K562 (cell line): Measurements from ENCODE around the gene TJP3. TPM values are rescaled to one million over a fixed set of nuclear protein-coding genes. Genes with fewer than 3 reads are reported as not detected.

ENCODE experiments used
- BRCA1 ChIP-seq, 2 experiments: fragments of 450-650 bp in 1 of 2; sonication (generic) in 1 of 2; formaldehyde crosslinking in 1 of 2; IDR thresholded peaks; 2 replicates each; pipeline versions ENCODE4 v1.5.0 to v1.6.1; 2017 to 2020; ENCODE audit warnings: mild to moderate bottlenecking in 1 of 2, missing genetic modification reagents in 1 of 2
- CREB1 ChIP-seq, 2 experiments: sonication (generic) in 1 of 2; formaldehyde crosslinking in 1 of 2; IDR thresholded peaks; 2 replicates each; pipeline versions ENCODE4 v1.6.1 to v1.8.0; 2012 to 2022; ENCODE audit warnings: inconsistent platforms in 1 of 2, mild to moderate bottlenecking in 1 of 2, missing genetic modification reagents in 1 of 2, moderate library complexity in 1 of 2
- DACH1 ChIP-seq: fragments of 450-650 bp; IDR thresholded peaks from 2 replicates; pipeline ENCODE4 v1.6.1; 2018; ENCODE audit not compliant: partially characterized antibody
- EP300 ChIP-seq: IDR thresholded peaks from 2 replicates; pipeline ENCODE4 v1.6.1; 2012; ENCODE audit warnings: low read length, improper control_type of control experiment
- ETV5 ChIP-seq: sonication (generic); formaldehyde crosslinking; IDR thresholded peaks from 2 replicates; pipeline ENCODE4 v1.4.0; 2020; ENCODE audit warnings: low read depth, mild to moderate bottlenecking, missing genetic modification reagents
- ILF3 ChIP-seq: fragments of 450-650 bp; IDR thresholded peaks from 2 replicates; pipeline ENCODE4 v1.6.1; 2018; ENCODE audit warnings: antibody characterized with exemption, mild to moderate bottlenecking, moderate library complexity, borderline replicate concordance
- KDM2B ChIP-seq: fragments of 250-450 bp; sonication (Bioruptor Pico); IDR thresholded peaks from 2 replicates; pipeline ENCODE4 v1.8.0; 2021; ENCODE audit warnings: mild to moderate bottlenecking, moderate library complexity
- KDM5B ChIP-seq: fragments of 200-600 bp; sonication (generic); IDR thresholded peaks from 2 replicates; pipeline ENCODE4 v1.6.1; 2012; ENCODE audit warnings: low read depth, mild to moderate bottlenecking, moderate library complexity, low read length, control low read depth, inconsistent platforms; ENCODE audit not compliant: insufficient replicate concordance
- KLF13 ChIP-seq: fragments of 450-650 bp; IDR thresholded peaks from 2 replicates; pipeline ENCODE4 v1.6.1; 2016; ENCODE audit warnings: missing genetic modification characterization, low read depth, mild to moderate bottlenecking, missing compliant biosample characterization, moderate library complexity, borderline replicate concordance
- NONO ChIP-seq, 2 experiments: fragments of 200-400 bp in 1 of 2; fragments of 450-650 bp in 1 of 2; formaldehyde crosslinking in 1 of 2; IDR thresholded peaks; 2 replicates each; pipeline ENCODE4 v1.6.1; 2017; ENCODE audit warnings: low read depth in 2 of 2, mild to moderate bottlenecking in 2 of 2, moderate library complexity in 2 of 2, low read length in 1 of 2
- POU5F1 ChIP-seq: fragments of 150-350 bp; IDR thresholded peaks from 2 replicates; pipeline ENCODE4 v1.6.1; 2014; ENCODE audit warnings: borderline replicate concordance, low read length, low read depth, mild to moderate bottlenecking; ENCODE audit not compliant: partially characterized antibody
- PYGO2 ChIP-seq: fragments of 450-650 bp; IDR thresholded peaks from 2 replicates; pipeline ENCODE4 v1.6.1; 2016; ENCODE audit warnings: mild to moderate bottlenecking, missing genetic modification characterization, moderate library complexity, missing compliant biosample characterization
- SRSF3 ChIP-seq: fragments of 200-400 bp; formaldehyde crosslinking; IDR thresholded peaks from 2 replicates; pipeline ENCODE4 v1.6.1; 2016; ENCODE audit warnings: mild to moderate bottlenecking, low read length, moderate library complexity; ENCODE audit not compliant: insufficient read depth
- TAF9B ChIP-seq: fragments of 450-650 bp; IDR thresholded peaks from 2 replicates; pipeline ENCODE4 v1.6.1; 2018; ENCODE audit warnings: mild to moderate bottlenecking; ENCODE audit not compliant: partially characterized antibody
- TRIM28 ChIP-seq: fragments of 450-650 bp; IDR thresholded peaks from 2 replicates; pipeline ENCODE4 v1.6.1; 2017
- ZBTB1 ChIP-seq: sonication (generic); formaldehyde crosslinking; IDR thresholded peaks from 2 replicates; pipeline ENCODE4 v1.8.1; 2023; ENCODE audit warnings: missing genetic modification reagents, low read depth, mild to moderate bottlenecking, borderline replicate concordance
- ZNF561 ChIP-seq: fragments of 450-650 bp; formaldehyde crosslinking; conservative IDR thresholded peaks from 2 replicates; pipeline ENCODE4 v1.4.0; 2020; ENCODE audit warnings: mild to moderate bottlenecking, moderate library complexity
- ZNF778 ChIP-seq: fragments of 450-650 bp; formaldehyde crosslinking; IDR thresholded peaks from 2 replicates; pipeline ENCODE4 v1.4.0; 2020; ENCODE audit warnings: mild to moderate bottlenecking, moderate library complexity
- polyA plus RNA-seq, 8 experiments: library from polyadenylated mRNA; depleted of rRNA in 4 of 8; stranded (reverse) in 5 of 8; unstranded in 3 of 8; fragments of >200 nt; fragmentation: Nextera tagmentation in 2 of 8; fragmentation: Illumina TruSeq in 1 of 8; extraction: Ambion mirVana in 2 of 8; extraction: Trizol in 1 of 8; gene quantifications; 2 replicates each; pipeline versions ENCODE4 v1.2.1 to v1.2.3, GENCODE V29; 2011 to 2014; ENCODE audit warnings: inconsistent platforms in 1 of 8, missing spikeins in 1 of 8
- total RNA-seq, 7 experiments: library from RNA; depleted of rRNA in 6 of 7; stranded (reverse); fragments of >200 nt in 6 of 7; fragmentation: Illumina TruSeq in 2 of 7; extraction: Trizol in 2 of 7; gene quantifications; 2 replicates each; pipeline versions ENCODE4 v1.2.1 to v1.2.3, GENCODE V29; 2011 to 2021; ENCODE audit warnings: low replicate concordance in 1 of 7
- TF ChIP-seq, protein P1 (sequence below): conservative IDR thresholded peaks from 2 replicates; pipeline ENCODE4 v1.6.1; 2011; ENCODE audit warnings: low read depth, mild to moderate bottlenecking, low read length; ENCODE audit not compliant: control insufficient read depth
- TF ChIP-seq, protein P2 (sequence below), 2 experiments: fragments of 250-450 bp in 1 of 2; fragments of 450-650 bp in 1 of 2; sonication (Bioruptor Pico) in 1 of 2; IDR thresholded peaks; 2 replicates each; pipeline versions ENCODE4 v1.6.1 to v1.8.0; 2016 to 2021; ENCODE audit warnings: mild to moderate bottlenecking in 2 of 2, moderate library complexity in 2 of 2, missing compliant biosample characterization in 1 of 2, missing genetic modification characterization in 1 of 2
- TF ChIP-seq, protein P3 (sequence below): sonication (generic); formaldehyde crosslinking; IDR thresholded peaks from 2 replicates; pipeline ENCODE4 v1.8.0; 2022; ENCODE audit warnings: mild to moderate bottlenecking, missing genetic modification reagents

The TJP3 gene
- total and polyA plus RNA-seq, 9 of the 15 experiments (the other 6 are each of a cell fraction or from before 2014, with no cell fraction given), result 0.11 to 2.4 (median 0.57) TPM; not detected in 1

DNA sequence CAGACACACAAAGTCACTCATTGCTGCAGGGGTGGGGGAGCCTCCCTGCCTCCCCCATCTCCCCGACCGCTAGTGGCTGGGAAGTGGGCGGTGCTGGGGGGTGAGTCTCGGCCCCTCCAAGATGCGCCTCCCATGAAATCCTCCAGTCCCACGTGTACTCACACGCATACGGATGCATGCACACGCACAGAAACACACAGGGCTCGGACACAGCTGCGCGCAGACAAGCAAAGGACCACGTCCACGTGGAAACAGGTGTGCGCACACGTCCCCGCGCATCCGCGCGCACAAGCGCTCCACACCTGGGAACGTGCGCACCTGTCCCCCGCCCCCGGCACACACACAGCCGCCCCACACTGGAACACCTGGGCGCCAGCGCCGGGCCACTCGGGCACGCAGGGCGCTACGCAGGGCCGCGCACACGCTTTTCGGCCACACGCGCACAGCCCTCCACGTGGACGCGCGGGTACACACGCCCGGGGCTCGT, 77.3 kb downstream of the TJP3 start (continued):
- TF ChIP-seq POU5F1 (no peak), ETV5 (CRISPR knock-in tag) (no peak), NONO (IDR thresholded peaks at IDR 0.05; ENCODE audit: low read depth in 2 of 2, low read length in 1 of 2) (no peak), TAF9B (no peak), ILF3 (no peak), ZNF561 (no peak), BRCA1 (IDR thresholded peaks at IDR 0.05) (no peak), BRCA1 (CRISPR knock-in tag; IDR thresholded peaks at IDR 0.05) (no peak), SRSF3 (no peak), ZNF778 (CRISPR knock-in tag) (no peak), PYGO2 (tag) (no peak), TRIM28 (no peak), ZBTB1 (peak; percentile 45; the same call in 1 of the 2 replicates), KDM5B (no peak), KLF13 (tag) (no peak), CREB1 (IDR thresholded peaks at IDR 0.05) (no peak), CREB1 (CRISPR knock-in tag; IDR thresholded peaks at IDR 0.05) (peak; percentile 36; the same call in 1 of the 2 replicates), KDM2B (CRISPR knock-in tag) (0 out of 2 replicates have a peak, but pooled peaks have one; percentile 50), DACH1 (no peak), EP300 (no peak)
- TF ChIP-seq, protein P1, sequence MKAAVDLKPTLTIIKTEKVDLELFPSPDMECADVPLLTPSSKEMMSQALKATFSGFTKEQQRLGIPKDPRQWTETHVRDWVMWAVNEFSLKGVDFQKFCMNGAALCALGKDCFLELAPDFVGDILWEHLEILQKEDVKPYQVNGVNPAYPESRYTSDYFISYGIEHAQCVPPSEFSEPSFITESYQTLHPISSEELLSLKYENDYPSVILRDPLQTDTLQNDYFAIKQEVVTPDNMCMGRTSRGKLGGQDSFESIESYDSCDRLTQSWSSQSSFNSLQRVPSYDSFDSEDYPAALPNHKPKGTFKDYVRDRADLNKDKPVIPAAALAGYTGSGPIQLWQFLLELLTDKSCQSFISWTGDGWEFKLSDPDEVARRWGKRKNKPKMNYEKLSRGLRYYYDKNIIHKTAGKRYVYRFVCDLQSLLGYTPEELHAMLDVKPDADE, result peak; percentile 52; the same call in 1 of the 2 replicates
- TF ChIP-seq, protein P2, sequence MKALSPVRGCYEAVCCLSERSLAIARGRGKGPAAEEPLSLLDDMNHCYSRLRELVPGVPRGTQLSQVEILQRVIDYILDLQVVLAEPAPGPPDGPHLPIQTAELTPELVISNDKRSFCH (CRISPR knock-in tag; IDR thresholded peaks at IDR 0.05), result no peak
- TF ChIP-seq, protein P2 (tag; IDR thresholded peaks at IDR 0.05), result no peak
- TF ChIP-seq, protein P3, sequence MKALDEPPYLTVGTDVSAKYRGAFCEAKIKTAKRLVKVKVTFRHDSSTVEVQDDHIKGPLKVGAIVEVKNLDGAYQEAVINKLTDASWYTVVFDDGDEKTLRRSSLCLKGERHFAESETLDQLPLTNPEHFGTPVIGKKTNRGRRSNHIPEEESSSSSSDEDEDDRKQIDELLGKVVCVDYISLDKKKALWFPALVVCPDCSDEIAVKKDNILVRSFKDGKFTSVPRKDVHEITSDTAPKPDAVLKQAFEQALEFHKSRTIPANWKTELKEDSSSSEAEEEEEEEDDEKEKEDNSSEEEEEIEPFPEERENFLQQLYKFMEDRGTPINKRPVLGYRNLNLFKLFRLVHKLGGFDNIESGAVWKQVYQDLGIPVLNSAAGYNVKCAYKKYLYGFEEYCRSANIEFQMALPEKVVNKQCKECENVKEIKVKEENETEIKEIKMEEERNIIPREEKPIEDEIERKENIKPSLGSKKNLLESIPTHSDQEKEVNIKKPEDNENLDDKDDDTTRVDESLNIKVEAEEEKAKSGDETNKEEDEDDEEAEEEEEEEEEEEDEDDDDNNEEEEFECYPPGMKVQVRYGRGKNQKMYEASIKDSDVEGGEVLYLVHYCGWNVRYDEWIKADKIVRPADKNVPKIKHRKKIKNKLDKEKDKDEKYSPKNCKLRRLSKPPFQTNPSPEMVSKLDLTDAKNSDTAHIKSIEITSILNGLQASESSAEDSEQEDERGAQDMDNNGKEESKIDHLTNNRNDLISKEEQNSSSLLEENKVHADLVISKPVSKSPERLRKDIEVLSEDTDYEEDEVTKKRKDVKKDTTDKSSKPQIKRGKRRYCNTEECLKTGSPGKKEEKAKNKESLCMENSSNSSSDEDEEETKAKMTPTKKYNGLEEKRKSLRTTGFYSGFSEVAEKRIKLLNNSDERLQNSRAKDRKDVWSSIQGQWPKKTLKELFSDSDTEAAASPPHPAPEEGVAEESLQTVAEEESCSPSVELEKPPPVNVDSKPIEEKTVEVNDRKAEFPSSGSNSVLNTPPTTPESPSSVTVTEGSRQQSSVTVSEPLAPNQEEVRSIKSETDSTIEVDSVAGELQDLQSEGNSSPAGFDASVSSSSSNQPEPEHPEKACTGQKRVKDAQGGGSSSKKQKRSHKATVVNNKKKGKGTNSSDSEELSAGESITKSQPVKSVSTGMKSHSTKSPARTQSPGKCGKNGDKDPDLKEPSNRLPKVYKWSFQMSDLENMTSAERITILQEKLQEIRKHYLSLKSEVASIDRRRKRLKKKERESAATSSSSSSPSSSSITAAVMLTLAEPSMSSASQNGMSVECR, result peak; percentile 39; the same call in 1 of the 2 replicates
